HEK293T (cell line): ENCODE data around the gene FSD2.

Experiments
- ARNT ChIP-seq: fragments of 450-650 bp; IDR thresholded peaks from 2 replicates; pipeline ENCODE4 v1.6.1; 2017; ENCODE audit warnings: mild to moderate bottlenecking
- BHLHE40 ChIP-seq: fragments of 450-650 bp; IDR thresholded peaks from 2 replicates; pipeline ENCODE4 v1.6.1; 2016; ENCODE audit warnings: mild to moderate bottlenecking, moderate library complexity, borderline replicate concordance
- CTBP1 ChIP-seq: fragments of 450-650 bp; IDR thresholded peaks from 2 replicates; pipeline ENCODE4 v1.6.1; 2016; ENCODE audit warnings: borderline replicate concordance
- ELF4 ChIP-seq: fragments of 450-650 bp; IDR thresholded peaks from 2 replicates; pipeline ENCODE4 v1.6.1; 2017; ENCODE audit warnings: antibody characterized with exemption
- FOXA1 ChIP-seq: fragments of 450-650 bp; IDR thresholded peaks from 2 replicates; pipeline ENCODE4 v1.6.1; 2016; ENCODE audit warnings: mild to moderate bottlenecking
- FOXK2 ChIP-seq: fragments of 450-650 bp; IDR thresholded peaks from 2 replicates; pipeline ENCODE4 v1.6.1; 2016; ENCODE audit warnings: mild to moderate bottlenecking
- FOXM1 ChIP-seq: fragments of 450-650 bp; IDR thresholded peaks from 2 replicates; pipeline ENCODE4 v1.6.1; 2017; ENCODE audit warnings: mild to moderate bottlenecking, borderline replicate concordance
- HDGF ChIP-seq: fragments of 450-650 bp; IDR thresholded peaks from 2 replicates; pipeline ENCODE4 v1.6.1; 2017; ENCODE audit warnings: antibody characterized with exemption, borderline replicate concordance
- L3MBTL2 ChIP-seq: fragments of 450-650 bp; conservative IDR thresholded peaks from 2 replicates; pipeline ENCODE4 v1.6.1; 2016; ENCODE audit warnings: mild to moderate bottlenecking
- SP1 ChIP-seq: fragments of 450-650 bp; IDR thresholded peaks from 2 replicates; pipeline ENCODE4 v1.6.1; 2017
- SUZ12 ChIP-seq: fragments of 450-650 bp; IDR thresholded peaks from 2 replicates; pipeline ENCODE4 v1.6.1; 2016; ENCODE audit warnings: mild to moderate bottlenecking
- TARDBP ChIP-seq: fragments of 450-650 bp; IDR thresholded peaks from 2 replicates; pipeline ENCODE4 v1.6.1; 2016
- ZNF384 ChIP-seq: fragments of 450-650 bp; IDR thresholded peaks from 2 replicates; pipeline ENCODE4 v1.6.1; 2016

DNA sequence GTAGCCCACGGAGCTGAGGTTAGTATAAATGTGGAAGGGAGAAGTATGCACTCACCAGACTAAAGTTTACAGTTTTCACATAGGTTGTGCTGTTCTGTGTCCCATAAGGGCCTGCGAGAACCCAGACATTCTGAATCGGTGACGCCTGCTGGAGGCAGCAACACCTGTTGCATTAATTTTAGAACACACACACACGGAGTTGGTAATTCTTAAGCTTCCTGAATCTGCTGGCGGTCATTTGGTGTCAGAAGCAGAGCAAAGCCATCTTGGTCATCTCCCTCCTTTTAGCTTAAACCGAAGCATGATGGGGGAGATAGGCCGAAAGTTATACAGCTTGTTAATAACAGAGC, 55.1 kb downstream of the FSD2 start:
- no peak for TF ChIP-seq BHLHE40
- TF ChIP-seq SP1 = no peak
- TF ChIP-seq ARNT = no peak
- no peak for TF ChIP-seq SUZ12
- no peak for TF ChIP-seq TARDBP
- no peak for TF ChIP-seq CTBP1
- TF ChIP-seq ELF4 = no peak
- no peak for TF ChIP-seq ZNF384
- no peak for TF ChIP-seq FOXM1
- no peak for TF ChIP-seq FOXK2
- no peak for TF ChIP-seq FOXA1
- TF ChIP-seq HDGF = no peak
- TF ChIP-seq L3MBTL2 = no peak
